MM.1S (cell line): ENCODE data around the gene KRT17.

Experiments
- DNase-seq: peaks from one replicate; pipeline ENCODE4 v3.0.0-alpha.2; 2015
- H2AFZ ChIP-seq: fragments of 300-600 bp; sonication (generic); 2 replicates; pipeline ENCODE4 v1.6.0; 2016; ENCODE audit warnings: antibody characterized with exemption, low read length
- H3F3A ChIP-seq: fragments of 300-600 bp; sonication (generic); 2 replicates; pipeline ENCODE4 v1.6.1; 2016; ENCODE audit warnings: mild to moderate bottlenecking, antibody characterized with exemption, low read length, moderate library complexity, mixed read lengths; ENCODE audit not compliant: insufficient read depth
- H3K27ac ChIP-seq: fragments of 300-600 bp; sonication (generic); 2 replicates; pipeline ENCODE4 v1.5.1; 2016; ENCODE audit warnings: mild to moderate bottlenecking, low read length
- H3K27me3 ChIP-seq: fragments of 300-600 bp; sonication (generic); replicated peaks from 2 replicates; pipeline ENCODE4 v1.6.0; 2016; ENCODE audit warnings: low read length; ENCODE audit not compliant: insufficient read depth
- H3K36me3 ChIP-seq: fragments of 300-600 bp; sonication (generic); replicated peaks from 2 replicates; pipeline ENCODE4 v1.6.1; 2016; ENCODE audit warnings: mild to moderate bottlenecking, low read length, mixed read lengths; ENCODE audit not compliant: insufficient read depth
- H3K4me1 ChIP-seq: fragments of 300-600 bp; sonication (generic); 2 replicates; pipeline ENCODE4 v1.6.1; 2016; ENCODE audit warnings: low read length, mixed read lengths
- H3K4me2 ChIP-seq: fragments of 300-600 bp; sonication (generic); 2 replicates; pipeline ENCODE4 v1.6.0; 2016; ENCODE audit warnings: low read depth, low read length
- H3K4me3 ChIP-seq: fragments of 300-600 bp; sonication (generic); 2 replicates; pipeline ENCODE4 v1.5.1; 2016; ENCODE audit warnings: low read length, mixed read lengths
- H3K79me2 ChIP-seq: fragments of 300-600 bp; sonication (generic); 2 replicates; pipeline ENCODE4 v1.6.1; 2016; ENCODE audit warnings: mixed run types, low read length, mixed read lengths
- H3K9ac ChIP-seq: fragments of 300-600 bp; sonication (generic); 2 replicates; pipeline ENCODE4 v1.6.1; 2016; ENCODE audit warnings: low read length, mixed read lengths
- H3K9me2 ChIP-seq: fragments of 300-600 bp; sonication (generic); replicated peaks from 2 replicates; pipeline ENCODE4 v1.6.1; 2016; ENCODE audit warnings: mild to moderate bottlenecking, low read length, mixed read lengths; ENCODE audit not compliant: insufficient read depth
- H3K9me3 ChIP-seq: fragments of 300-600 bp; sonication (generic); replicated peaks from 2 replicates; pipeline ENCODE4 v1.6.1; 2016; ENCODE audit warnings: mild to moderate bottlenecking, low read length, mixed read lengths; ENCODE audit not compliant: insufficient read depth
- H4K20me1 ChIP-seq: fragments of 300-600 bp; sonication (generic); 2 replicates; pipeline ENCODE4 v1.6.1; 2016; ENCODE audit warnings: mild to moderate bottlenecking, low read length, moderate library complexity, mixed read lengths; ENCODE audit not compliant: insufficient read depth
- EZH2 ChIP-seq: fragments of 300-600 bp; sonication (generic); optimal IDR thresholded peaks from 2 replicates; pipeline ENCODE3; 2017; ENCODE audit warnings: low read depth, mild to moderate bottlenecking, antibody characterized with exemption, low read length, mixed read lengths
- EZH2phosphoT487 ChIP-seq: fragments of 300-600 bp; sonication (generic); IDR thresholded peaks from 2 replicates; pipeline ENCODE4 v1.6.1; 2018; ENCODE audit warnings: antibody characterized with exemption, low read length
- TF ChIP-seq, protein P1 (sequence below): fragments of 300-600 bp; sonication (generic); IDR thresholded peaks from 2 replicates; pipeline ENCODE4 v1.5.1; 2016; ENCODE audit warnings: antibody characterized with exemption, low read length, mixed read lengths

The KRT17 gene

DNA sequence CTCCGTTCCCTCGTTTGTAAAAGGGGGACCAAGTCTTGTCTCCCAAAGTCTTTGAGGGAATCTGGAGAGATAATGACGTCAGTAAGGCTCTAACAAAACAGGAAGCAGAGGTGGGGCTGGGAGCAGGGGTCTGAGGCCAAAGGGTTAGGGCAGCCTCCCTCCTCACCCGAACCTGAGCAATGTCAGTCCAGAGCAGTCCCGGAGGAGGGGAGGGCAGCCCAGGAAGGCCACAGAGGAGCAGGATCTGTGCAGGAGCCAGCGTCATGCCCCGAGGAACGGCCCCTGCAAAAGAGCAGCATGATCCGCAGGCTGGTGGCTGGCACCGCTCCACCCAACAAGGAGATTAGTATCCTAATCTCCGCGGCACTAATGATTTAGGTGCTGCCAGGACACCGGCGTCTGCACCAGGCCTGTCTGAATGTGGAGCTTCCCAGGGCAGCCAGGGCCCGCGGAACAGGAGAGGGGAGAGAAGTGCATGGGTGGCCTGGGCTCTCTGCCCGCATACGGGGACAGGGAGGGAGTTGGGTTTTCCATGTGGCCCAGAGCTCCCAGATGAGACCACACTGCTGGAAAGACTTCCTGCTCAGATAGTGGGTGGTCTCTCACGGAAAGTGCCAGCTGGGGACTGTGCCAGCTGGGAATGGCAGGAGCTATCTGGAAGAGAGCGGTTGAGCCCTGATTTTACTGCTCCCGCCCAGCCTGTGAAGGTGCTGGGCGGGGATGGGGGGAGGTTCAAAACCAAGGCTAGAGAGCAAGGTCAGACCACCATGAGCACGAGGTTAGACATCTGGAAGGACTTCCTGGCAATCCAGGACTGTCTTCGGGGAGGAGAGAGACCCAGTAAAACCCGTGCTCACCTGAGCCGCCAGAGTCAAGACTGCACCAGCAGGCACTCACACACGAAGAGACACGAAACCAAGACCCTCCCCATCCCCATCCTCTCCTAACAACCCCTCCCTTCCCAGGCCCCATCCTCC is 11.0 kb upstream of the KRT17 start:
- Histone ChIP-seq H3K27me3 (peaks cover 12% of the 10 kb centered on the region), H3K9ac (no peak overlapping the region), H3K4me1 (no peaks in the 10 kb centered on the region), H3K4me3 (no peak overlapping the region), H3F3A (no peaks in the 10 kb centered on the region), H3K36me3 (no peaks in the 10 kb centered on the region), H3K9me3 (no peaks in the 10 kb centered on the region), H3K4me2 (no peak overlapping the region), H3K27ac (no peak overlapping the region), H3K79me2 (no peaks in the 10 kb centered on the region), H4K20me1 (no peaks in the 10 kb centered on the region), H3K9me2 (no peaks in the 10 kb centered on the region), H2AFZ (no peak overlapping the region)
- no peak for DNase-seq
- TF ChIP-seq EZH2phosphoT487, result no peak
- TF ChIP-seq, protein P1, sequence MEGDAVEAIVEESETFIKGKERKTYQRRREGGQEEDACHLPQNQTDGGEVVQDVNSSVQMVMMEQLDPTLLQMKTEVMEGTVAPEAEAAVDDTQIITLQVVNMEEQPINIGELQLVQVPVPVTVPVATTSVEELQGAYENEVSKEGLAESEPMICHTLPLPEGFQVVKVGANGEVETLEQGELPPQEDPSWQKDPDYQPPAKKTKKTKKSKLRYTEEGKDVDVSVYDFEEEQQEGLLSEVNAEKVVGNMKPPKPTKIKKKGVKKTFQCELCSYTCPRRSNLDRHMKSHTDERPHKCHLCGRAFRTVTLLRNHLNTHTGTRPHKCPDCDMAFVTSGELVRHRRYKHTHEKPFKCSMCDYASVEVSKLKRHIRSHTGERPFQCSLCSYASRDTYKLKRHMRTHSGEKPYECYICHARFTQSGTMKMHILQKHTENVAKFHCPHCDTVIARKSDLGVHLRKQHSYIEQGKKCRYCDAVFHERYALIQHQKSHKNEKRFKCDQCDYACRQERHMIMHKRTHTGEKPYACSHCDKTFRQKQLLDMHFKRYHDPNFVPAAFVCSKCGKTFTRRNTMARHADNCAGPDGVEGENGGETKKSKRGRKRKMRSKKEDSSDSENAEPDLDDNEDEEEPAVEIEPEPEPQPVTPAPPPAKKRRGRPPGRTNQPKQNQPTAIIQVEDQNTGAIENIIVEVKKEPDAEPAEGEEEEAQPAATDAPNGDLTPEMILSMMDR, result no peak

GRCh38 chr17:41634639-41635038 is 10.3 kb upstream of the KRT17 start:
- DNase-seq, result no peak
- no peaks in the 10 kb centered on the region for H4K20me1 ChIP-seq
- H3K27me3 ChIP-seq, result peaks cover 8% of the 10 kb centered on the region
- H3K4me2 ChIP-seq, result no peak overlapping the region
- TF ChIP-seq, protein P1, result no peak
- no peak for TF ChIP-seq EZH2phosphoT487
- no peak for TF ChIP-seq EZH2
- H3K9me3 ChIP-seq, result no peaks in the 10 kb centered on the region
- H3K4me3 ChIP-seq, result no peak overlapping the region
- H3K4me1 ChIP-seq, result no peaks in the 10 kb centered on the region
- no peaks in the 10 kb centered on the region for H3K36me3 ChIP-seq
- no peak overlapping the region for H2AFZ ChIP-seq
- no peaks in the 10 kb centered on the region for H3K9me2 ChIP-seq
- no peak overlapping the region for H3K9ac ChIP-seq
- no peak overlapping the region for H3K27ac ChIP-seq
- no peaks in the 10 kb centered on the region for H3K79me2 ChIP-seq
- no peaks in the 10 kb centered on the region for H3F3A ChIP-seq

GRCh38 chr17:41633556-41634199 is 9.3 kb upstream of the KRT17 start:
- TF ChIP-seq EZH2phosphoT487, result no peak
- no peak for TF ChIP-seq EZH2
- TF ChIP-seq, protein P1, result no peak
- H3K27ac ChIP-seq, result no peak overlapping the region
- no peaks in the 10 kb centered on the region for H3K79me2 ChIP-seq
- H3K9ac ChIP-seq, result no peak overlapping the region
- no peaks in the 10 kb centered on the region for H3K4me1 ChIP-seq
- H3K4me2 ChIP-seq, result no peak overlapping the region
- no peak for DNase-seq
- no peaks in the 10 kb centered on the region for H3K27me3 ChIP-seq
- H3K36me3 ChIP-seq, result no peaks in the 10 kb centered on the region
- no peaks in the 10 kb centered on the region for H4K20me1 ChIP-seq
- H3K9me3 ChIP-seq, result no peaks in the 10 kb centered on the region
- no peak overlapping the region for H2AFZ ChIP-seq
- H3K9me2 ChIP-seq, result no peaks in the 10 kb centered on the region
- no peak overlapping the region for H3K4me3 ChIP-seq
- no peaks in the 10 kb centered on the region for H3F3A ChIP-seq
